Left lung (tissue), 10 donors: ENCODE measurements around the gene APLP2. TPM values are rescaled to one million over a fixed set of nuclear protein-coding genes. Genes with fewer than 3 reads are reported as not detected.

Experiments used
- ATAC-seq: fragments of 200-7000 bp; cut with Tn5 transposase; one replicate; pipeline ENCODE4 v1.9.1; 2020; ENCODE audit warnings: moderate library complexity
- DNase-seq, 4 donors: peaks; one replicate each; pipeline ENCODE4 v3.0.0-alpha.2; 2013 to 2020
- H3K27ac ChIP-seq, 2 donors: fragments of 200-600 bp; sonication (generic) in 1 of 2; one replicate each; pipeline versions ENCODE4 v1.5.0 to v1.8.0; 2020 to 2021
- H3K27me3 ChIP-seq, 2 donors: fragments of 200-600 bp; sonication (generic) in 1 of 2; one replicate each; pipeline versions ENCODE4 v1.5.0 to v1.8.0; 2020 to 2021
- H3K36me3 ChIP-seq, 2 donors: fragments of 200-600 bp; sonication (generic) in 1 of 2; one replicate each; pipeline versions ENCODE4 v1.5.0 to v1.8.0; 2020 to 2021
- H3K4me1 ChIP-seq, 2 donors: fragments of 200-600 bp; one replicate each; pipeline ENCODE4 v1.8.0; 2021
- H3K4me3 ChIP-seq, 2 donors: fragments of 200-600 bp; sonication (generic) in 1 of 2; one replicate each; pipeline versions ENCODE4 v1.5.0 to v1.8.0; 2020 to 2021; ENCODE audit warnings: mild to moderate bottlenecking in 1 of 2
- H3K9me3 ChIP-seq, 2 donors: fragments of 200-600 bp; sonication (generic) in 1 of 2; one replicate each; pipeline versions ENCODE4 v1.5.0 to v1.8.0; 2020 to 2021
- CTCF ChIP-seq, 2 donors: fragments of 200-600 bp; sonication (generic) in 1 of 2; IDR thresholded peaks; one replicate each; pipeline versions ENCODE4 v1.5.0 to v1.8.0; 2021; ENCODE audit warnings: antibody characterized with exemption in 2 of 2
- intact Hi-C, 2 donors: fragments of 100-400 bp; cut with DNase I; formaldehyde crosslinking; loops; one replicate each; pipeline versions ENCODE4 v1.11.2 to v1.14.2; 2022
- polyA plus RNA-seq, 6 donors: library from polyadenylated mRNA; unstranded; fragments of 120-200 nt; gene quantifications; one replicate each; pipeline ENCODE4 v1.2.1, GENCODE V29; 2013; ENCODE audit not compliant: insufficient read length in 6 of 6
- total RNA-seq, 2 donors: library from RNA; stranded (reverse); fragmentation: NEBNext Ultra II Directional; extraction: Animal tissue kit (Norgen Biotek cat#: 25700); gene quantifications; one replicate each; pipeline ENCODE4 v1.2.1, GENCODE V29; 2021
- donor health status: DM: no; HTN: yes; CAD: no.
- donor health status: DM: no; HTN: no; CAD: no.

Gene APLP2
- total and polyA plus RNA-seq, 8 donors, result 405 to 646 (median 486) TPM

DNA sequence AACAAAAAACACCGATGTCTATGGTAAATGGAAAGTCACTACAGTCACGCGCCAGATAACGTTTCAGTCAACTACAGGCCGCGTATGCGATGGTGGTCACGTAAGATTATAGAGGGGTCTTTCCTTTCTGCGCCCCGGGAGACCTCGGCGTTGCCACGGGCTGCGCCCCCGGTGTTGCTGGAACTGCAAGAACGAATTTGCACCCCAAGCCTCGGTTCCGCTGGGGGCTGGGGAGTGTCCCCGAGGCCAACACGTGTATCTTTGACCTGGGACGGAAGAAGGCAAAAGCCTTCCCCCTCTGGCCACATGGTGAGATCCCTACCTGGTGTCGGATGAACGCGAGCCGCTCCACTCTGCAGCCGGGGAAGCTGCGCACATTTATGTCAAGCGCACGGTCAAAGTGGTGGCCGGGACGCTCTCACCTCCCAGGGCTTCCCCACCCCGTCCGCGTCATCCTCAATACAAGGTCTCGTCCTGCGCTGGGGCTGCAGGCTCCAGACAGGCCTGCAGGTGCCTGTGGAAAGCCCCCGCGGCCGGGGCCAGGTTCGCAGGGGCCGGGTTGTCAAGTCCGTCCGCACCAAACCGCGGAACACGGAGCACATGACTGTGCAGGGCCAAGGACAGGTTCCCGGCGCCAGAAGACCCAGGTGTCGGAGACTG is 29.3 kb upstream of the APLP2 start:
- H3K27ac ChIP-seq, result no peak overlapping the region
- no peaks in the 10 kb centered on the region for H3K9me3 ChIP-seq
- TF ChIP-seq CTCF (IDR thresholded peaks at IDR 0.05), result no peak
- no peaks in the 10 kb centered on the region for H3K36me3 ChIP-seq
- H3K27me3 ChIP-seq, result peaks cover 0 to 6% of the 10 kb centered on the region in 2 donors
- ATAC-seq, result no peak
- H3K4me3 ChIP-seq, result no peak overlapping the region
- intact Hi-C loops, result no loop called here
- DNase-seq, result no peak
- H3K4me1 ChIP-seq, result peaks cover 0 to 17% of the 10 kb centered on the region in 2 donors

GRCh38 chr11:130042093-130042591 is 27.6 kb upstream of the APLP2 start:
- ATAC-seq, result peak; percentile 72
- Histone ChIP-seq H3K9me3 (no peaks in the 10 kb centered on the region), H3K4me1 (peaks cover 0 to 17% of the 10 kb centered on the region in 2 donors), H3K36me3 (no peaks in the 10 kb centered on the region), H3K4me3 (no peak overlapping the region), H3K27ac (peak overlapping the region in 1 of 2 donors; percentile 63), H3K27me3 (peaks cover 0 to 6% of the 10 kb centered on the region in 2 donors)
- intact Hi-C loops, result no loop called here
- DNase-seq, result no peak
- TF ChIP-seq CTCF (IDR thresholded peaks at IDR 0.05), result no peak

DNA sequence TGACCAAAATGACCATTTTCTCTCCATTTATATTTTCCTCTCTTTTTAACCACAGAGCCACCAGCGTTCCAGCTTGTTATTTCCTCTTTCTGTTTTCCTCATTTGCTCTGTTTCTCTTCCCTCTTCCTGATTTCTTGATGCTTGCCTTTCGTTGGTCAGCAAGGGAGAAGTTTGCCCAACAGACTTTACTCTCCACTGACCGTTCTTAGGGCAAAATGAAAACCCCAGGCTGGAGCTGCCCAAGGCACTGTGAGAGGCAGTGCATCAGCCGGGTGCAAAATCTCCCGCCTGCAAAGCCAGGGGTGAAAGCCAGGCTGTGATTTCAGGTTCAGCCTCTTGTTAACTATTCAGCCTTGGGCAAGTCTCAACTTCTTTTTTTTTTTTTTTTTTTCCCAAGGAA is 26.1 kb upstream of the APLP2 start:
- intact Hi-C loops, result no loop called here
- no peak for DNase-seq
- ATAC-seq, result peak; percentile 69
- no peak overlapping the region for H3K4me3 ChIP-seq
- peak overlapping the region in 1 of 2 donors; percentile 74 for H3K27ac ChIP-seq
- H3K36me3 ChIP-seq, result no peaks in the 10 kb centered on the region
- H3K27me3 ChIP-seq, result peaks cover 0 to 3% of the 10 kb centered on the region in 2 donors
- TF ChIP-seq CTCF (IDR thresholded peaks at IDR 0.05), result no peak
- peaks cover 0 to 17% of the 10 kb centered on the region in 2 donors for H3K4me1 ChIP-seq
- no peaks in the 10 kb centered on the region for H3K9me3 ChIP-seq

GRCh38 chr11:130047141-130047540 is 22.6 kb upstream of the APLP2 start:
- intact Hi-C loops, result no loop called here
- H3K4me3 ChIP-seq, result no peak overlapping the region
- H3K4me1 ChIP-seq, result peaks cover 0 to 38% of the 10 kb centered on the region in 2 donors
- ATAC-seq (no peak), DNase-seq (no peak)
- no peaks in the 10 kb centered on the region for H3K9me3 ChIP-seq
- H3K27ac ChIP-seq, result no peak overlapping the region
- no peaks in the 10 kb centered on the region for H3K36me3 ChIP-seq
- no peak for TF ChIP-seq CTCF (IDR thresholded peaks at IDR 0.05)
- no peaks in the 10 kb centered on the region for H3K27me3 ChIP-seq

DNA sequence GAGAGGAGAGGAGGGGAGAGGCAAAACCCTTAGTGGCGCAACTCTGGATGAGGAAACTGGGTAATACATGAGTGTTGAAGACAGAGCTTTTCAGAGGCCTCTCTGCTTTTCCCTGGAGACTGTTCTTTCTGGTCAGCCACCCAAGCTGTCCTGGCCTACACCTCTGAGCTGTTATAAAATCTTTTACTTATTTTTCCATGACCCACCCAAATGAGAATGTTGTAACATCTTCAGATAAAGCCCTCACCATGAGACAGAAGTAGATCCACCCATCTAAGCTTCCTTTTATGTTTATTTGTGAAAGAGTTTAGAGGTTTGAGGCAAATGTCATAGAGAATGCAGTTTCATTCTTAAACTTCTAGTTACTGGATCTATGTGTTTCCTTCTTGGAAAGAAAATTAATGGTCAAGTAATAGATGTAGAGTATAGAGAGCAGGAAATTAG is 20.3 kb upstream of the APLP2 start:
- Histone ChIP-seq H3K9me3 (no peaks in the 10 kb centered on the region), H3K27ac (peak overlapping the region in 1 of 2 donors; percentile 70), H3K4me3 (no peak overlapping the region), H3K27me3 (no peaks in the 10 kb centered on the region), H3K36me3 (no peaks in the 10 kb centered on the region), H3K4me1 (peaks cover 0 to 25% of the 10 kb centered on the region in 2 donors)
- intact Hi-C loops, result no loop called here
- DNase-seq (no peak), ATAC-seq (peak; percentile 33)
- no peak for TF ChIP-seq CTCF (IDR thresholded peaks at IDR 0.05)
